Ishikawa (cell line): ENCODE measurements around the gene TBC1D16.

Experiments
- CREB1 ChIP-seq: IDR thresholded peaks from 2 replicates; pipeline ENCODE4 v1.6.1; 2012; ENCODE audit warnings: low read depth
- EGR1 ChIP-seq: IDR thresholded peaks from 2 replicates; pipeline ENCODE4 v1.6.1; 2012
- EP300 ChIP-seq: IDR thresholded peaks from 2 replicates; pipeline ENCODE4 v1.6.1; 2012; ENCODE audit warnings: borderline replicate concordance
- FOXM1 ChIP-seq: IDR thresholded peaks from 2 replicates; pipeline ENCODE4 v1.6.1; 2012; ENCODE audit warnings: low read depth, borderline replicate concordance
- RAD21 ChIP-seq: IDR thresholded peaks from 2 replicates; pipeline ENCODE4 v1.6.1; 2012; ENCODE audit warnings: low read depth
- TAF1 ChIP-seq: IDR thresholded peaks from 2 replicates; pipeline ENCODE4 v1.6.1; 2012; ENCODE audit warnings: low read depth, mild to moderate bottlenecking
- TEAD4 ChIP-seq: IDR thresholded peaks from 2 replicates; pipeline ENCODE4 v1.6.1; 2012
- YY1 ChIP-seq: IDR thresholded peaks from 2 replicates; pipeline ENCODE4 v1.6.1; 2012; ENCODE audit warnings: low read depth
- TF ChIP-seq, protein P1 (sequence below): IDR thresholded peaks from 2 replicates; pipeline ENCODE4 v1.6.1; 2012

DNA sequence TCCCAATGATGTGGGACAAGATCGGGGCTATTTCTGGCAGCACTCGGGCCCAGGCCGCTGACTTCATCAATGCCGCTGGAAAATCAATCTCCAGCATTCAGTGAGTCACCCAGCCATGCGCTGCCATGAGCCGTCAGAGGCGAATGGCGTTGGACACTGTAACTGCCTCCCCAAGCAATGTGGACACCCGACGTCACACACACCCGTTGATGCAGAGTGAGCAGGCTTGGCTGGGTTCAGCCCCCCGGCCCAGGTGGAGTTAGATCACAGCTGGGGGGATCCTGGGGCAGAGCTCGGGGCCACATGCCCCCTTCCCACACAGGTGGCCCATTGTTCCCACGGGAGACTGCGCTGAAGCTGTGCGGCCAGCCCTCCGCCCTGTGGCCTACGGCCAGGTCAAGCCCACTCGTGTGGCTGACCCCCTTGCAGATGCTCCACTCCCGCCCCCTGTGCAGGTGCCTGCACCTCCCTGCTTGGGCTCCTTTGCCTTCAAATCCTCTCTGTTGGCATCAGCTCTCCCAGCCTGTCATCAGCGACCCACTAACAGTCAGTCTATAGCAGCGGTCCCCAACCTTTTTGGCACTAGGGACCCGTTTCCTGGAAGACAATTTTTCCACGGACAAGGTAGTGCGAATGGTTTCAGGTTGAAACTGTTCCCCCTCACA, 89.9 kb downstream of the TBC1D16 start:
- TF ChIP-seq FOXM1 (no peak), YY1 (no peak), EP300 (no peak), EGR1 (no peak), TAF1 (no peak), TEAD4 (no peak), RAD21 (no peak), CREB1 (no peak)
- TF ChIP-seq, protein P1, sequence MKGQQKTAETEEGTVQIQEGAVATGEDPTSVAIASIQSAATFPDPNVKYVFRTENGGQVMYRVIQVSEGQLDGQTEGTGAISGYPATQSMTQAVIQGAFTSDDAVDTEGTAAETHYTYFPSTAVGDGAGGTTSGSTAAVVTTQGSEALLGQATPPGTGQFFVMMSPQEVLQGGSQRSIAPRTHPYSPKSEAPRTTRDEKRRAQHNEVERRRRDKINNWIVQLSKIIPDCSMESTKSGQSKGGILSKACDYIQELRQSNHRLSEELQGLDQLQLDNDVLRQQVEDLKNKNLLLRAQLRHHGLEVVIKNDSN: no peak
